GM12878 (cell line): ENCODE results near the gene BCO1. TPM values are rescaled to one million over a fixed set of nuclear protein-coding genes. Genes with fewer than 3 reads are reported as not detected.

Experiments
- ATAC-seq: fragments of 200-7000 bp; cut with Tn5 transposase; 3 replicates; pipeline ENCODE4 v1.9.1; 2020; ENCODE audit warnings: mild to moderate bottlenecking, moderate library complexity
- BruUV-seq: library from RNA; stranded (reverse); fragments of 400-500 nt; replicated peaks from 2 replicates; lab custom pipeline; 2021; lab: Mats Ljungman, UMichigan
- CTCF ChIA-PET: fragments of 300-600 bp; sonication (Branson Sonifier 250); formaldehyde crosslinking; extraction: SDS; loops from one replicate; lab custom pipeline; 2021; ENCODE audit warnings: inconsistent platforms; lab: Yijun Ruan, JAX
- POLR2A ChIA-PET: fragments of 350-600 bp; formaldehyde crosslinking; extraction: SDS; loops from one replicate; lab custom pipeline; 2021; ENCODE audit warnings: inconsistent platforms; lab: Charles Lee
- RAD21 ChIA-PET: fragments of 300-600 bp; sonication (Branson Sonifier 250); formaldehyde crosslinking; loops from one replicate; lab custom pipeline; 2023; ENCODE audit warnings: antibody characterized with exemption; ENCODE audit not compliant: unreplicated experiment; lab: Charles Lee
- SMC1A ChIA-PET: fragments of 300-600 bp; sonication (Branson Sonifier 250); formaldehyde crosslinking; loops from one replicate; lab custom pipeline; 2023; ENCODE audit not compliant: unreplicated experiment, uncharacterized antibody; lab: Charles Lee
- DNase-seq: peaks from one replicate; pipeline ENCODE4 v3.0.0-alpha.2; 2011; ENCODE audit warnings: low read depth, low spot score
- FAIRE-seq: peaks from 3 replicates; lab custom pipeline; 2011; peaks lifted over from hg19 to GRCh38; lab: Jason Lieb, UNC
- H2AFZ ChIP-seq: 2 replicates; pipeline ENCODE4 v1.6.0; 2011; ENCODE audit warnings: low read depth, low read length, control low read depth; ENCODE audit not compliant: control insufficient read depth
- H3K27ac ChIP-seq: 2 replicates; pipeline ENCODE4 v1.5.1; 2011; ENCODE audit warnings: control low read depth; ENCODE audit not compliant: control insufficient read depth, insufficient read depth
- H3K27me3 ChIP-seq, 2 experiments: replicated peaks in 1 of 2; 2 replicates each; pipeline versions ENCODE4 v1.6.0 to v1.6.1; 2011; ENCODE audit warnings: low read length in 1 of 2; ENCODE audit not compliant: control insufficient read depth in 2 of 2, insufficient read depth in 2 of 2
- H3K36me3 ChIP-seq, 2 experiments: 2 replicates each; pipeline ENCODE4 v1.5.1; 2011; ENCODE audit warnings: low read length in 1 of 2; ENCODE audit not compliant: control insufficient read depth in 2 of 2, insufficient read depth in 2 of 2
- H3K4me1 ChIP-seq: 2 replicates; pipeline ENCODE4 v1.6.1; 2011; ENCODE audit warnings: mild to moderate bottlenecking, low read length, moderate library complexity, mixed read lengths; ENCODE audit not compliant: control insufficient read depth, insufficient read depth
- H3K4me2 ChIP-seq: 2 replicates; pipeline ENCODE4 v1.6.0; 2011; ENCODE audit warnings: control low read depth; ENCODE audit not compliant: control insufficient read depth, insufficient read depth
- H3K4me3 ChIP-seq: fragments of 200-600 bp; sonication (generic); 2 replicates; pipeline ENCODE4 v1.5.1; 2016
- H3K79me2 ChIP-seq: 2 replicates; pipeline ENCODE4 v1.6.0; 2011; ENCODE audit warnings: low read length; ENCODE audit not compliant: control insufficient read depth, insufficient read depth
- H3K9ac ChIP-seq: 2 replicates; pipeline ENCODE4 v1.8.0; 2011; ENCODE audit warnings: low read length, control low read depth, mixed read lengths; ENCODE audit not compliant: control insufficient read depth, insufficient read depth
- H3K9me3 ChIP-seq: replicated peaks from 3 replicates; pipeline ENCODE4 v1.5.1; 2011; ENCODE audit warnings: mild to moderate bottlenecking, low read length; ENCODE audit not compliant: control insufficient read depth, insufficient read depth
- H4K20me1 ChIP-seq: 2 replicates; pipeline ENCODE4 v1.6.0; 2011; ENCODE audit not compliant: control insufficient read depth, insufficient read depth
- BHLHE40 ChIP-seq, 2 experiments: fragments of 450-650 bp in 1 of 2; IDR thresholded peaks; 2 replicates each; pipeline ENCODE4 v1.6.1; 2011 to 2017; ENCODE audit warnings: low read depth in 2 of 2, borderline replicate concordance in 1 of 2, improper control_type of control experiment in 1 of 2, low read length in 1 of 2, mild to moderate bottlenecking in 1 of 2
- FOS ChIP-seq: IDR thresholded peaks from 3 replicates; pipeline ENCODE4 v1.6.1; 2011; ENCODE audit warnings: borderline replicate concordance; ENCODE audit not compliant: insufficient read length; ENCODE audit errors: extremely low read depth
- GATAD2B ChIP-seq: fragments of 450-650 bp; conservative IDR thresholded peaks from 2 replicates; pipeline ENCODE4 v1.6.1; 2017; ENCODE audit warnings: low read depth, mild to moderate bottlenecking, moderate library complexity
- HDGF ChIP-seq: fragments of 450-650 bp; IDR thresholded peaks from 2 replicates; pipeline ENCODE4 v1.6.1; 2016; ENCODE audit warnings: antibody characterized with exemption
- KLF5 ChIP-seq: fragments of 450-650 bp; IDR thresholded peaks from 2 replicates; pipeline ENCODE4 v1.6.1; 2014; ENCODE audit warnings: mild to moderate bottlenecking; ENCODE audit not compliant: partially characterized antibody
- MXI1 ChIP-seq: fragments of 150-350 bp; IDR thresholded peaks from 2 replicates; pipeline ENCODE4 v1.6.1; 2011; ENCODE audit warnings: low read depth, mild to moderate bottlenecking, inconsistent platforms, low read length, improper control_type of control experiment
- NR2C1 ChIP-seq: fragments of 450-650 bp; IDR thresholded peaks from 2 replicates; pipeline ENCODE4 v1.6.1; 2017; ENCODE audit warnings: antibody characterized with exemption, mild to moderate bottlenecking, moderate library complexity
- PML ChIP-seq: IDR thresholded peaks from 2 replicates; pipeline ENCODE4 v1.6.1; 2012; ENCODE audit warnings: low read length, inconsistent platforms
- POLR2AphosphoS5 ChIP-seq: IDR thresholded peaks from 2 replicates; pipeline ENCODE4 v1.6.1; 2011; ENCODE audit warnings: mild to moderate bottlenecking, low read length, inconsistent platforms
- RAD21 ChIP-seq: IDR thresholded peaks from 2 replicates; pipeline ENCODE4 v1.6.1; 2011; ENCODE audit warnings: mild to moderate bottlenecking, low read depth, low read length, moderate library complexity; ENCODE audit not compliant: insufficient read depth
- RAD51 ChIP-seq: fragments of 450-650 bp; IDR thresholded peaks from 2 replicates; pipeline ENCODE4 v1.6.1; 2016; ENCODE audit warnings: moderate library complexity, mild to moderate bottlenecking, inconsistent platforms
- STAT1 ChIP-seq: fragments of 450-650 bp; conservative IDR thresholded peaks from 2 replicates; pipeline ENCODE4 v1.6.1; 2014; ENCODE audit warnings: antibody characterized with exemption, mild to moderate bottlenecking
- TARDBP ChIP-seq: IDR thresholded peaks from 2 replicates; pipeline ENCODE4 v1.6.1; 2016; ENCODE audit warnings: borderline replicate concordance
- TBL1XR1 ChIP-seq: IDR thresholded peaks from 2 replicates; pipeline ENCODE4 v1.6.1; 2012; ENCODE audit warnings: low read depth, low read length, improper control_type of control experiment
- TCF12 ChIP-seq: IDR thresholded peaks from 2 replicates; pipeline ENCODE4 v1.6.1; 2011; ENCODE audit warnings: low read depth, mild to moderate bottlenecking, low read length
- TCF3 ChIP-seq: IDR thresholded peaks from 2 replicates; pipeline ENCODE4 v1.6.1; 2012; ENCODE audit warnings: low read depth, mild to moderate bottlenecking, low read length, borderline replicate concordance; ENCODE audit not compliant: insufficient read depth
- WGBS: methylation state at CpG from one replicate; pipeline ENCODE4 v1.1.6; 2016; ENCODE audit warnings: low lambda C conversion rate; ENCODE audit not compliant: insufficient replicate concordance, insufficient coverage; ENCODE audit errors: missing lambda C conversion rate; 5-methylcytosine and 5-hydroxymethylcytosine counted together
- in situ Hi-C: fragments of 300-500 bp; cut with MboI; formaldehyde crosslinking; loops from 9 replicates; pipeline ENCODE4 v1.14.3; 2018; ENCODE audit warnings: mixed read lengths
- intact Hi-C: fragments of 100-400 bp; cut with micrococcal nuclease; formaldehyde crosslinking; loops from one replicate; pipeline ENCODE4 v1.14.2; 2022; ENCODE audit not compliant: unreplicated experiment
- polyA plus RNA-seq, 11 experiments: library from polyadenylated mRNA; depleted of rRNA in 4 of 11; unstranded in 6 of 11; stranded (reverse) in 5 of 11; fragments of >200 nt; fragmentation: Nextera tagmentation in 4 of 11; fragmentation: Illumina TruSeq in 1 of 11; extraction: Ambion mirVana in 4 of 11; extraction: Trizol in 1 of 11; gene quantifications; 1 replicate in 1 of 11; 2 replicates in 10 of 11; pipeline versions ENCODE4 v1.2.1 to v1.2.3, GENCODE V29; 2011 to 2016; ENCODE audit warnings: inconsistent platforms in 2 of 11, missing spikeins in 2 of 11, low read depth in 1 of 11
- total RNA-seq, 4 experiments: library from RNA; depleted of rRNA in 3 of 4; stranded (reverse); fragments of >200 nt in 3 of 4; fragmentation: Illumina TruSeq in 1 of 4; extraction: Trizol in 1 of 4; gene quantifications; 2 replicates each; pipeline versions ENCODE4 v1.2.1 to v1.2.3, GENCODE V29; 2013 to 2021
- TF ChIP-seq, protein P1 (sequence below): IDR thresholded peaks from 2 replicates; pipeline ENCODE4 v1.6.1; 2012; ENCODE audit warnings: mild to moderate bottlenecking, low read depth, low read length
- TF ChIP-seq, protein P2 (sequence below): fragments of 450-650 bp; IDR thresholded peaks from 2 replicates; pipeline ENCODE4 v1.6.1; 2018; ENCODE audit warnings: borderline replicate concordance, mild to moderate bottlenecking; ENCODE audit not compliant: partially characterized antibody

Gene BCO1
- total and polyA plus RNA-seq, 10 of the 15 experiments (the other 5 are each of a cell fraction or from before 2014, with no cell fraction given), result 0.09 to 0.21 (median 0.14) TPM; not detected in 7

DNA sequence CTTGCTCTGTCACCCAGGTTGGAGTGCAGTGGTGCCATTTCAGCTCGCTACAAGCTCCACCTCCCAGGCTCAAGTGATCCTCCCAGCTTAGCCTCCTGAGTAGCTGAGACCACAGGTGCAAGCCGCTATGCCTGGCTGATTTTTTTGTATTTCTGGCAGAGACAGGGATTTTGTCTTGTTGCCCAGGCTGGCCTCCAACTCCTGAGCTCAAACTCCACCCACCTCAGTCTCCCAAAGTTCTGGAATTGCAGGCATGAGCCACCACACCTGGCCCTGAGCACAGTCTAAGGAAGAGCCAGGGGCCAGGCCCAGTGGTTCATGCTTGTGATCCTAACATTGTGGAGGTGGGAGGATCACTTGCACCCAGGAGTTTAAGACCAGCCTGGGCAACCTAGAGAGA, 21.8 kb upstream of the BCO1 start (continued):
- TF ChIP-seq, protein P1, sequence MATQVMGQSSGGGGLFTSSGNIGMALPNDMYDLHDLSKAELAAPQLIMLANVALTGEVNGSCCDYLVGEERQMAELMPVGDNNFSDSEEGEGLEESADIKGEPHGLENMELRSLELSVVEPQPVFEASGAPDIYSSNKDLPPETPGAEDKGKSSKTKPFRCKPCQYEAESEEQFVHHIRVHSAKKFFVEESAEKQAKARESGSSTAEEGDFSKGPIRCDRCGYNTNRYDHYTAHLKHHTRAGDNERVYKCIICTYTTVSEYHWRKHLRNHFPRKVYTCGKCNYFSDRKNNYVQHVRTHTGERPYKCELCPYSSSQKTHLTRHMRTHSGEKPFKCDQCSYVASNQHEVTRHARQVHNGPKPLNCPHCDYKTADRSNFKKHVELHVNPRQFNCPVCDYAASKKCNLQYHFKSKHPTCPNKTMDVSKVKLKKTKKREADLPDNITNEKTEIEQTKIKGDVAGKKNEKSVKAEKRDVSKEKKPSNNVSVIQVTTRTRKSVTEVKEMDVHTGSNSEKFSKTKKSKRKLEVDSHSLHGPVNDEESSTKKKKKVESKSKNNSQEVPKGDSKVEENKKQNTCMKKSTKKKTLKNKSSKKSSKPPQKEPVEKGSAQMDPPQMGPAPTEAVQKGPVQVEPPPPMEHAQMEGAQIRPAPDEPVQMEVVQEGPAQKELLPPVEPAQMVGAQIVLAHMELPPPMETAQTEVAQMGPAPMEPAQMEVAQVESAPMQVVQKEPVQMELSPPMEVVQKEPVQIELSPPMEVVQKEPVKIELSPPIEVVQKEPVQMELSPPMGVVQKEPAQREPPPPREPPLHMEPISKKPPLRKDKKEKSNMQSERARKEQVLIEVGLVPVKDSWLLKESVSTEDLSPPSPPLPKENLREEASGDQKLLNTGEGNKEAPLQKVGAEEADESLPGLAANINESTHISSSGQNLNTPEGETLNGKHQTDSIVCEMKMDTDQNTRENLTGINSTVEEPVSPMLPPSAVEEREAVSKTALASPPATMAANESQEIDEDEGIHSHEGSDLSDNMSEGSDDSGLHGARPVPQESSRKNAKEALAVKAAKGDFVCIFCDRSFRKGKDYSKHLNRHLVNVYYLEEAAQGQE, result no peak
- TF ChIP-seq RAD51 (no peak), PML (no peak)
- TF ChIP-seq, protein P2, sequence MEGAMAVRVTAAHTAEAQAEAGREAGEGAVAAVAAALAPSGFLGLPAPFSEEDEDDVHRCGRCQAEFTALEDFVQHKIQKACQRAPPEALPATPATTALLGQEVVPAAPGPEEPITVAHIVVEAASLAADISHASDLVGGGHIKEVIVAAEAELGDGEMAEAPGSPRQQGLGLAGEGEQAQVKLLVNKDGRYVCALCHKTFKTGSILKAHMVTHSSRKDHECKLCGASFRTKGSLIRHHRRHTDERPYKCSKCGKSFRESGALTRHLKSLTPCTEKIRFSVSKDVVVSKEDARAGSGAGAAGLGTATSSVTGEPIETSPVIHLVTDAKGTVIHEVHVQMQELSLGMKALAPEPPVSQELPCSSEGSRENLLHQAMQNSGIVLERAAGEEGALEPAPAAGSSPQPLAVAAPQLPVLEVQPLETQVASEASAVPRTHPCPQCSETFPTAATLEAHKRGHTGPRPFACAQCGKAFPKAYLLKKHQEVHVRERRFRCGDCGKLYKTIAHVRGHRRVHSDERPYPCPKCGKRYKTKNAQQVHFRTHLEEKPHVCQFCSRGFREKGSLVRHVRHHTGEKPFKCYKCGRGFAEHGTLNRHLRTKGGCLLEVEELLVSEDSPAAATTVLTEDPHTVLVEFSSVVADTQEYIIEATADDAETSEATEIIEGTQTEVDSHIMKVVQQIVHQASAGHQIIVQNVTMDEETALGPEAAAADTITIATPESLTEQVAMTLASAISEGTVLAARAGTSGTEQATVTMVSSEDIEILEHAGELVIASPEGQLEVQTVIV, result no peak

DNA sequence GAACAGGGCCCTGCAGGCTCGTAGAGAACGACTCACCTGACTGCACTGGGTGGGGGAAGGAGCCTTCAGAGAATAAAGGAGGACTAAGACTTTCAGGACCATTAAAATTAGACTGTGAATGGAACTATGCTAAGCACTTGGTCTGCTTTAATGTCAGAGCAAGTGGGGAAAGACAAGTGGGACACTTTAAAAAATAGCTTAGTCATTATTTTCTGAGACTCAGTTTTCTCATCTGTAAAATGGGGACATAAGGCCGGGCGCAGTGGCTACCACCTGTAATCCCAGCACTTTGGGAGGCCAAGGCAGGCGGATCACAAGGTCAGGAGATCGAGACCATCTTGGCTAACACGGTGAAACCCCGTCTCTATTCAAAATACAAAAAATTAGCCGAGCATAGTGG, 19.3 kb upstream of the BCO1 start:
- POLR2A ChIA-PET, result interaction anchor here (0.7 kb wide), 1 partner anchor 386 kb away, joined by 7 read pairs; no protein-coding TSS in a partner anchor
- SMC1A ChIA-PET, result no interaction called here
- no peak for FAIRE-seq

More for the DNA sequence above, 19.3 kb upstream of the BCO1 start:
- Histone ChIP-seq H3K79me2 (no peaks in the 10 kb centered on the region), H3K9me3 (no peaks in the 10 kb centered on the region), H2AFZ (no peak overlapping the region), H3K27ac (no peak overlapping the region), H3K4me2 (no peak overlapping the region), H3K9ac (no peak overlapping the region), H3K27me3 (peaks cover 0 to 1% of the 10 kb centered on the region in 2 experiments; a peak in 1 of 4 replicates), H4K20me1 (no peaks in the 10 kb centered on the region), H3K36me3 (no peaks in the 10 kb centered on the region), H3K4me1 (no peaks in the 10 kb centered on the region), H3K4me3 (no peak overlapping the region)
- intact Hi-C loops (no loop called here), in situ Hi-C loops (no loop called here)
- no peak for TF ChIP-seq GATAD2B
- TF ChIP-seq STAT1, result no peak
- TF ChIP-seq HDGF, result no peak
- TF ChIP-seq BHLHE40 (IDR thresholded peaks at IDR 0.05; ENCODE audit: borderline replicate concordance in 1 of 2, low read depth in 2 of 2, low read length in 1 of 2), result no peak
- TF ChIP-seq RAD21, result no peak
- TF ChIP-seq TARDBP, result no peak
- TF ChIP-seq NR2C1, result no peak
- no peak for TF ChIP-seq MXI1
- TF ChIP-seq TCF3, result no peak
- TF ChIP-seq TCF12, result no peak
- no peak for TF ChIP-seq KLF5
- TF ChIP-seq TBL1XR1, result no peak
- TF ChIP-seq FOS, result no peak
- TF ChIP-seq POLR2AphosphoS5, result no peak
- BruUV-seq, result no TSS peak
- RAD21 ChIA-PET, result no interaction called here
- ATAC-seq (no peak), DNase-seq (no peak)
- CTCF ChIA-PET, result interaction anchor here (1.0 to 2.4 kb wide), 2 partner anchors 14 to 17 kb away, joined by 4 to 17 read pairs; no protein-coding TSS in a partner anchor
- 50% methylated on average over 9 of the region's 9 CpGs for WGBS
